Transverse colon (tissue), 4 donors: ENCODE measurements around the gene ZNFX1.

ENCODE experiments used
- POLR2A ChIP-seq: fragments of 450-650 bp; IDR thresholded peaks from one replicate; pipeline ENCODE4 v1.6.1; 2016; ENCODE audit warnings: antibody characterized with exemption, mild to moderate bottlenecking, moderate library complexity
- POLR2AphosphoS5 ChIP-seq, 3 donors: sonication (generic); formaldehyde crosslinking; IDR thresholded peaks; one replicate each; pipeline ENCODE4 v1.6.1; 2016; ENCODE audit warnings: antibody characterized with exemption in 3 of 3
- TF ChIP-seq, protein P1 (sequence below), 5 experiments: fragments of 200-600 bp in 3 of 5; fragments of 450-650 bp in 2 of 5; sonication (generic) in 3 of 5; IDR thresholded peaks; 1 replicate in 2 of 5; 2 replicates in 3 of 5; pipeline ENCODE4 v1.5.1; 2016 to 2017; ENCODE audit warnings: antibody characterized with exemption in 5 of 5, inconsistent platforms in 3 of 5, mild to moderate bottlenecking in 2 of 5, moderate library complexity in 1 of 5

GRCh38 chr20:49278818-49279676, 1.2 kb upstream of the ZNFX1 start:
- TF ChIP-seq, protein P1, sequence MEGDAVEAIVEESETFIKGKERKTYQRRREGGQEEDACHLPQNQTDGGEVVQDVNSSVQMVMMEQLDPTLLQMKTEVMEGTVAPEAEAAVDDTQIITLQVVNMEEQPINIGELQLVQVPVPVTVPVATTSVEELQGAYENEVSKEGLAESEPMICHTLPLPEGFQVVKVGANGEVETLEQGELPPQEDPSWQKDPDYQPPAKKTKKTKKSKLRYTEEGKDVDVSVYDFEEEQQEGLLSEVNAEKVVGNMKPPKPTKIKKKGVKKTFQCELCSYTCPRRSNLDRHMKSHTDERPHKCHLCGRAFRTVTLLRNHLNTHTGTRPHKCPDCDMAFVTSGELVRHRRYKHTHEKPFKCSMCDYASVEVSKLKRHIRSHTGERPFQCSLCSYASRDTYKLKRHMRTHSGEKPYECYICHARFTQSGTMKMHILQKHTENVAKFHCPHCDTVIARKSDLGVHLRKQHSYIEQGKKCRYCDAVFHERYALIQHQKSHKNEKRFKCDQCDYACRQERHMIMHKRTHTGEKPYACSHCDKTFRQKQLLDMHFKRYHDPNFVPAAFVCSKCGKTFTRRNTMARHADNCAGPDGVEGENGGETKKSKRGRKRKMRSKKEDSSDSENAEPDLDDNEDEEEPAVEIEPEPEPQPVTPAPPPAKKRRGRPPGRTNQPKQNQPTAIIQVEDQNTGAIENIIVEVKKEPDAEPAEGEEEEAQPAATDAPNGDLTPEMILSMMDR (IDR thresholded peaks at IDR 0.05) = no peak
- TF ChIP-seq POLR2AphosphoS5 (IDR thresholded peaks at IDR 0.05) (no peak), POLR2A (no peak)
